Mucosa of descending colon (tissue), 3 donors: ENCODE data around the gene ATG10. TPM values are rescaled to one million over a fixed set of nuclear protein-coding genes. Genes with fewer than 3 reads are reported as not detected.
"Not testable (repeated sequence)": the region's sequence is repeated elsewhere in the genome, so short reads cannot be mapped to it uniquely, and the experiment has no call there.

ENCODE experiments used
- ATAC-seq: fragments of 200-7000 bp; cut with Tn5 transposase; one replicate; pipeline ENCODE4 v1.9.1; 2020; ENCODE audit warnings: mild to moderate bottlenecking, moderate library complexity
- DNase-seq, 3 donors: peaks; one replicate each; pipeline ENCODE4 v3.0.0-alpha.2; 2020
- H3K36me3 ChIP-seq: fragments of 200-600 bp; one replicate; pipeline ENCODE4 v1.8.0; 2021; ENCODE audit warnings: low read depth, mild to moderate bottlenecking
- H3K4me1 ChIP-seq: fragments of 200-600 bp; one replicate; pipeline ENCODE4 v1.8.0; 2021; ENCODE audit warnings: low read depth, mild to moderate bottlenecking
- H3K4me3 ChIP-seq: fragments of 200-600 bp; one replicate; pipeline ENCODE4 v1.8.0; 2021; ENCODE audit warnings: mild to moderate bottlenecking
- H3K9me3 ChIP-seq: fragments of 200-600 bp; one replicate; pipeline ENCODE4 v1.8.0; 2021; ENCODE audit warnings: mild to moderate bottlenecking
- intact Hi-C, 2 donors: fragments of 100-400 bp; cut with DNase I in 1 of 2; cut with micrococcal nuclease in 1 of 2; formaldehyde crosslinking; loops; one replicate each; pipeline versions ENCODE4 v1.11.0 to v1.11.1; 2022; cut with DNase I, micrococcal nuclease
- total RNA-seq, 3 donors: library from RNA; stranded (reverse); fragmentation: NEBNext Ultra II Directional in 2 of 3; extraction: Animal tissue kit (Norgen Biotek cat#: 25700) in 2 of 3; gene quantifications; one replicate each; pipeline versions ENCODE4 v1.2.1 to v1.2.4, GENCODE V29; 2021 to 2023
- TF ChIP-seq, protein P1 (sequence below): fragments of 200-600 bp; IDR thresholded peaks from one replicate; pipeline ENCODE4 v1.8.0; 2022; ENCODE audit warnings: antibody characterized with exemption, mild to moderate bottlenecking
- donor health status: DM: no; HTN: no; CAD: no; lungs with moderate emphysema.
- donor health status: DM: no; HTN: no; CAD: no.
- donor health status: DM: no; HTN: yes; CAD: no.

Gene ATG10
- total RNA-seq, 3 donors from 2014 or later: 5.9 to 8.8 (median 7.0) TPM

DNA sequence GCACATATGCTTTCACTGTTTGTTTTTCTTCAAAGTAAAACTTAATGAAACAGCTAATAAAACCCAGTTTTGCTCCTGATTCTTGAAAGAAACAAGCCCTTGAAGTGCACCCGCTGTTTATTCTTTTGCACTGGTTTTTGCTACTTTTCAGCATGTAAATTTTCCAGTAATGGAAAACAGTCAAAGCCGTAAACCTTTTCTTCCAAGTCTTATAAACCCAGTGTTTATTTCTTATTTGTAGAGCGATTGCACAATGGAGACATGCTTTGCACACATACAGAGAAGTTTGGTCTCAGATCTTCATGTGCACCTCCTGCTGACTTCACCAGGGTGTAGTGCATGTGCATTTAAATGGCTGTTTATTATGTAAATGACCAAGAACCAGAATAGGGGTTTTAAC, 51.8 kb downstream of the ATG10 start:
- Histone ChIP-seq H3K9me3 (no peaks in the 10 kb centered on the region), H3K36me3 (no peaks in the 10 kb centered on the region), H3K4me3 (no peak overlapping the region), H3K4me1 (no peaks in the 10 kb centered on the region)
- TF ChIP-seq, protein P1, sequence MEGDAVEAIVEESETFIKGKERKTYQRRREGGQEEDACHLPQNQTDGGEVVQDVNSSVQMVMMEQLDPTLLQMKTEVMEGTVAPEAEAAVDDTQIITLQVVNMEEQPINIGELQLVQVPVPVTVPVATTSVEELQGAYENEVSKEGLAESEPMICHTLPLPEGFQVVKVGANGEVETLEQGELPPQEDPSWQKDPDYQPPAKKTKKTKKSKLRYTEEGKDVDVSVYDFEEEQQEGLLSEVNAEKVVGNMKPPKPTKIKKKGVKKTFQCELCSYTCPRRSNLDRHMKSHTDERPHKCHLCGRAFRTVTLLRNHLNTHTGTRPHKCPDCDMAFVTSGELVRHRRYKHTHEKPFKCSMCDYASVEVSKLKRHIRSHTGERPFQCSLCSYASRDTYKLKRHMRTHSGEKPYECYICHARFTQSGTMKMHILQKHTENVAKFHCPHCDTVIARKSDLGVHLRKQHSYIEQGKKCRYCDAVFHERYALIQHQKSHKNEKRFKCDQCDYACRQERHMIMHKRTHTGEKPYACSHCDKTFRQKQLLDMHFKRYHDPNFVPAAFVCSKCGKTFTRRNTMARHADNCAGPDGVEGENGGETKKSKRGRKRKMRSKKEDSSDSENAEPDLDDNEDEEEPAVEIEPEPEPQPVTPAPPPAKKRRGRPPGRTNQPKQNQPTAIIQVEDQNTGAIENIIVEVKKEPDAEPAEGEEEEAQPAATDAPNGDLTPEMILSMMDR: no peak
- ATAC-seq: no peak
- no peak for DNase-seq
- intact Hi-C loops: no loop called here

DNA sequence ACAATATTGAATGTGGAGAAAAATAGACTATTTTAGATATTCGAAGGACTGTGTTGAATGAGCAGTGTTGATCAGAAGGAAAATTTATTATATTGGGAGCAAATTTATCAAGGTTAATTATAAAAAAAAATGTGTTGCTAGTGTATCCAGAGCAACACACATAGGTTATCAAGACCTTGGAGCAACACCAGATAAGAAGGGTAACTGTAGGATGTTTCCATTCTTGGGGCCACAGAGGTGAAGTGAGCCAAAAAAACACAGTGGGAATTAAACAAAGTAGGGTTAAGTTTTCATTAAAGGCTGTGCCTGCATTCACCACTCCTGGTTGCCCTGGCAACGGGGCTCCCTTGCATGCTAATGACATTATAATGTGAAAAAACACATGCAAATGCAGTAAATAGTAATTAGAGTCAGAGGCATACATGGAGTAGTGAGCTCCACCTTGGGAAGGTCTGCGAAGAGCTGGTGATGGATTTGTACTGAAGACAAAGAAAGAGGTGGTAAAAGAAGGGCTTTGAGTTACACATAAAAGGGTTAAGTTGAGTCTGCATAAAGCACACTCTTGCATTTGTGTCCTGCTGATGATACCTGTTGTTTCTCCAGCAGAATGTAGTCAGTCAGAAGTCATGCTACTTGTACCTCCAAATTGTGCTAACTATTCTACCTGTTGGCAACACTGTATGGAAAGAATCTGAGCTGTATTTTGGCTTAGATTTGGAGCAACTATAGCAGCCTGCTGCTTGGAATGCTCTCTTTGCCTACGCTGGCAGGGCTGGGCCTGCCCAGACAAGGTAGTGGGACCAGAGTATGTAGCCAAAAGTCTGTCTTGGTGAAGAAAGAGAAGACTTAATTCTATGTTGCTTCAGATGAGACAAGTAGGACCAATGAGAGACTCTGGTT, 59.6 kb downstream of the ATG10 start:
- intact Hi-C loops: no loop called here
- H3K9me3 ChIP-seq: no peaks in the 10 kb centered on the region
- TF ChIP-seq, protein P1: no peak
- no peak for ATAC-seq
- H3K4me3 ChIP-seq: no peak overlapping the region
- no peak for DNase-seq
- no peaks in the 10 kb centered on the region for H3K36me3 ChIP-seq
- no peaks in the 10 kb centered on the region for H3K4me1 ChIP-seq

- intact Hi-C loops, H3K4me1 ChIP-seq, H3K4me3 ChIP-seq, ATAC-seq, H3K36me3 ChIP-seq, DNase-seq: not testable (repeated sequence)
- H3K9me3 ChIP-seq: peaks cover 13% of the 10 kb centered on the region
Observed at GRCh38 chr5:82042894-82043293, 71.1 kb downstream of the ATG10 start.

GRCh38 chr5:82044010-82044409, 72.2 kb downstream of the ATG10 start:
- H3K36me3 ChIP-seq: no peaks in the 10 kb centered on the region
- DNase-seq: no peak
- intact Hi-C loops: no loop called here
- H3K9me3 ChIP-seq: peaks cover 13% of the 10 kb centered on the region
- ATAC-seq: no peak
- H3K4me1 ChIP-seq: no peaks in the 10 kb centered on the region
- TF ChIP-seq, protein P1: no peak
- no peak overlapping the region for H3K4me3 ChIP-seq

- no peak for ATAC-seq
- intact Hi-C loops: no loop called here
- no peaks in the 10 kb centered on the region for H3K36me3 ChIP-seq
- H3K4me3 ChIP-seq: no peak overlapping the region
- TF ChIP-seq, protein P1: no peak
- H3K9me3 ChIP-seq: peaks cover 13% of the 10 kb centered on the region
- DNase-seq: no peak
- no peaks in the 10 kb centered on the region for H3K4me1 ChIP-seq
Observed at GRCh38 chr5:82045554-82046275, 73.9 kb downstream of the ATG10 start.

DNA sequence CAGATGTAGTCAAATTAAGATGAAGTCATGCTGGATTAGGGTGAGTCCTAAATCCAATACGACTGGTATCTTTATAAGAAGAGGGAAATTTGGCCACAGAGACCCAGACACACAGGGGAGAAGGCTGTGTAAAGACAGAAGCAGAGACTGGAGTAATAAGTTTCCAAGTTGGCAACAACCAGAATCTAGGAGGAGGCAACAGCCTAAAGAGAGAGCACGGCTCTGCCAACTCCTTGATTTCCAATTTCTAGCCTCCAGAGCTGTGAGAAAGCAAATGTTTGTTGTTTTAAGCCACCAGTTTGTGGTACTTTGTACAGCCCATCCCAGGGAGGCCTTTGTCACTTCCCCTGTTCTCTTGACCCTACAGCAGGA, 74.4 kb downstream of the ATG10 start:
- TF ChIP-seq, protein P1: no peak
- intact Hi-C loops: no loop called here
- no peak for ATAC-seq
- Histone ChIP-seq H3K36me3 (no peaks in the 10 kb centered on the region), H3K4me1 (no peaks in the 10 kb centered on the region), H3K9me3 (peaks cover 13% of the 10 kb centered on the region), H3K4me3 (no peak overlapping the region)
- DNase-seq: no peak
